K562 (cell line): Measurements from ENCODE around the gene CNTRL. TPM values are rescaled to one million over a fixed set of nuclear protein-coding genes. Genes with fewer than 3 reads are reported as not detected.

ENCODE experiments used
- CBX3 ChIP-seq, 2 experiments: IDR thresholded peaks; 1 replicate in 1 of 2; 2 replicates in 1 of 2; pipeline ENCODE4 v1.6.1; 2012; ENCODE audit warnings: inconsistent platforms in 2 of 2, low read length in 2 of 2, borderline replicate concordance in 1 of 2, control low read depth in 1 of 2
- CCAR2 ChIP-seq: fragments of 200-400 bp; formaldehyde crosslinking; IDR thresholded peaks from 2 replicates; pipeline ENCODE4 v1.6.1; 2017; ENCODE audit warnings: mild to moderate bottlenecking, low read depth, low read length
- ETV5 ChIP-seq: sonication (generic); formaldehyde crosslinking; IDR thresholded peaks from 2 replicates; pipeline ENCODE4 v1.4.0; 2020; ENCODE audit warnings: low read depth, mild to moderate bottlenecking, missing genetic modification reagents
- EWSR1 ChIP-seq: fragments of 450-650 bp; IDR thresholded peaks from 2 replicates; pipeline ENCODE4 v1.6.1; 2018; ENCODE audit warnings: borderline replicate concordance, mild to moderate bottlenecking, low read depth, moderate library complexity; ENCODE audit not compliant: partially characterized antibody
- HDAC2 ChIP-seq: fragments of 450-650 bp; IDR thresholded peaks from 2 replicates; pipeline ENCODE4 v1.6.1; 2016; ENCODE audit warnings: mild to moderate bottlenecking
- HMG20A ChIP-seq: fragments of 450-650 bp; formaldehyde crosslinking; conservative IDR thresholded peaks from 2 replicates; pipeline ENCODE4 v1.4.0; 2020; ENCODE audit warnings: mild to moderate bottlenecking, mixed read lengths
- MAZ ChIP-seq, 2 experiments: fragments of 450-650 bp in 1 of 2; sonication (generic) in 1 of 2; formaldehyde crosslinking; IDR thresholded peaks in 1 of 2; conservative IDR thresholded peaks in 1 of 2; 2 replicates each; pipeline versions ENCODE4 v1.4.0 to v1.5.0; 2020; ENCODE audit warnings: mild to moderate bottlenecking in 1 of 2, missing genetic modification reagents in 1 of 2
- MTA3 ChIP-seq: fragments of 450-650 bp; formaldehyde crosslinking; IDR thresholded peaks from 2 replicates; pipeline ENCODE4 v1.6.1; 2017; ENCODE audit warnings: mild to moderate bottlenecking, borderline replicate concordance
- MYBL2 ChIP-seq, 2 experiments: fragments of 450-650 bp in 1 of 2; sonication (generic) in 1 of 2; formaldehyde crosslinking in 1 of 2; IDR thresholded peaks; 2 replicates each; pipeline versions ENCODE4 v1.6.1 to v1.8.1; 2017 to 2022; ENCODE audit warnings: borderline replicate concordance in 1 of 2, inconsistent platforms in 1 of 2, low read depth in 1 of 2, mild to moderate bottlenecking in 1 of 2, missing genetic modification reagents in 1 of 2, moderate library complexity in 1 of 2
- NCOA1 ChIP-seq: fragments of 450-650 bp; IDR thresholded peaks from 2 replicates; pipeline ENCODE4 v1.6.1; 2016; ENCODE audit warnings: low read depth
- PHF8 ChIP-seq: fragments of 200-600 bp; sonication (generic); IDR thresholded peaks from 2 replicates; pipeline ENCODE4 v1.6.1; 2012; ENCODE audit warnings: mixed run types, mild to moderate bottlenecking, inconsistent platforms, low read length, moderate library complexity, borderline replicate concordance
- RBM15 ChIP-seq: fragments of 200-400 bp; formaldehyde crosslinking; IDR thresholded peaks from 2 replicates; pipeline ENCODE4 v1.6.1; 2018; ENCODE audit warnings: mild to moderate bottlenecking, low read length, moderate library complexity; ENCODE audit not compliant: insufficient read depth
- SLC30A9 ChIP-seq: fragments of 250-450 bp; sonication (Bioruptor Pico); IDR thresholded peaks from 2 replicates; pipeline ENCODE4 v1.8.0; 2022; ENCODE audit warnings: mild to moderate bottlenecking, moderate library complexity
- TRIM24 ChIP-seq, 2 experiments: fragments of 450-650 bp; IDR thresholded peaks; 2 replicates each; pipeline ENCODE4 v1.6.1; 2016
- ZNF146 ChIP-seq: IDR thresholded peaks from one replicate; pipeline ENCODE4 v1.6.1; 2018; ENCODE audit warnings: missing compliant biosample characterization; ENCODE audit not compliant: unreplicated experiment
- ZNF212 ChIP-seq: fragments of 450-650 bp; formaldehyde crosslinking; IDR thresholded peaks from 2 replicates; pipeline ENCODE4 v1.4.0; 2020; ENCODE audit warnings: mild to moderate bottlenecking
- ZNF384 ChIP-seq: IDR thresholded peaks from 2 replicates; pipeline ENCODE4 v1.6.1; 2012; ENCODE audit warnings: low read depth, low read length, improper control_type of control experiment
- polyA plus RNA-seq, 8 experiments: library from polyadenylated mRNA; depleted of rRNA in 4 of 8; stranded (reverse) in 5 of 8; unstranded in 3 of 8; fragments of >200 nt; fragmentation: Nextera tagmentation in 2 of 8; fragmentation: Illumina TruSeq in 1 of 8; extraction: Ambion mirVana in 2 of 8; extraction: Trizol in 1 of 8; gene quantifications; 2 replicates each; pipeline versions ENCODE4 v1.2.1 to v1.2.3, GENCODE V29; 2011 to 2014; ENCODE audit warnings: inconsistent platforms in 1 of 8, missing spikeins in 1 of 8
- total RNA-seq, 7 experiments: library from RNA; depleted of rRNA in 6 of 7; stranded (reverse); fragments of >200 nt in 6 of 7; fragmentation: Illumina TruSeq in 2 of 7; extraction: Trizol in 2 of 7; gene quantifications; 2 replicates each; pipeline versions ENCODE4 v1.2.1 to v1.2.3, GENCODE V29; 2011 to 2021; ENCODE audit warnings: low replicate concordance in 1 of 7
- TF ChIP-seq, protein P1 (sequence below), 2 experiments: fragments of 450-650 bp; IDR thresholded peaks; 2 replicates each; pipeline ENCODE4 v1.6.1; 2018; ENCODE audit warnings: mild to moderate bottlenecking in 2 of 2, low read depth in 1 of 2; ENCODE audit not compliant: partially characterized antibody in 2 of 2
- TF ChIP-seq, protein P2 (sequence below), 2 experiments: fragments of 450-650 bp in 1 of 2; sonication (generic) in 1 of 2; formaldehyde crosslinking in 1 of 2; IDR thresholded peaks in 1 of 2; conservative IDR thresholded peaks in 1 of 2; 2 replicates each; pipeline versions ENCODE4 v1.6.1 to v1.8.1; 2016 to 2023; ENCODE audit warnings: mild to moderate bottlenecking in 2 of 2, moderate library complexity in 2 of 2, inconsistent platforms in 1 of 2, missing genetic modification reagents in 1 of 2
- TF ChIP-seq, protein P3 (sequence below): conservative IDR thresholded peaks from 2 replicates; pipeline ENCODE4 v1.6.1; 2011; ENCODE audit warnings: low read depth, mild to moderate bottlenecking, low read length; ENCODE audit not compliant: control insufficient read depth

The CNTRL gene
- total and polyA plus RNA-seq, 9 of the 15 experiments (the other 6 are each of a cell fraction or from before 2014, with no cell fraction given), result 9.2 to 28.9 (median 20.5) TPM

DNA sequence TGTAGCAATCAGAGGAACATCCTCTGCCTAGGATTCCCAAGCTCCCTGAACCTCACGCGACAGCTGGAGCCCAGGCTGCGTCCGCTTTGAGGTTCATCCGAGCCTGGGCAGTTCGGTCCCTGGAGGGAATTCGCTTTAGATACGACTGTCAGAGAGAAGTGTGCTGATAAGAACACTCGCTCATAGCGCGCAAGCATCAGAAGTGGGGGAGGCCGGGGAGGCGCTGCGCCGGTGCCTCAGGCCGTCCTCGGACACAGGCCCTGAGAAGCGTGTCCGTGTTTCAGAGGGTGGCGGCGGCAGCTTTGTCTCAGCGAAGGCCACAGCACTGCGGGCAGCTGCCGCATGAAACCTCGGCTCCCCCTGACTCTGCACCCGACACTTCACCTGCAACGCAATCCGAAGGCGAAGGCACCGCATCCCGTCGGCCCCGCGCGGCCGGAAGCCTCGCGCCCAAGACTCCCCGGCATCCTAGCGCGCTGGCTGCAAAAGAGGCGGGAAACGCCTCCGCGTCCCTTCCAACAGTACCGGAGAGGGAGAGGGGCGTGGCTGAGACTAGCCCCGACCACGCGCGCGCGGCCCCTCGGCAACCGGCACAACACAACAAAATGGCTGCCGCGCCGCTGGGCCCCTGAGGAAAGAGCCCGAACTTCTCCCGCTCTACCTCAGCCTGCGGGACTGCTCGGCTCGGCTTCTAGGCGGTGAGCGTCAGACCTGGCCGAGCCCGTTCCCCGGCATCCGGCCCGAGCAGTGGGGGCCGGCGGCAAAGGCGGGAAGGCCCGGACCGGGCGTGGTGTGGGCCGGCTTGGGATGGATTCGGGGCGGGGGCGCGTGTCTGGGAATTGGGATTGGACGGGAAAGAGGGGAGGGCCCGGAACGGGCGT is at the start of gene CNTRL (continued):
- TF ChIP-seq, protein P1, sequence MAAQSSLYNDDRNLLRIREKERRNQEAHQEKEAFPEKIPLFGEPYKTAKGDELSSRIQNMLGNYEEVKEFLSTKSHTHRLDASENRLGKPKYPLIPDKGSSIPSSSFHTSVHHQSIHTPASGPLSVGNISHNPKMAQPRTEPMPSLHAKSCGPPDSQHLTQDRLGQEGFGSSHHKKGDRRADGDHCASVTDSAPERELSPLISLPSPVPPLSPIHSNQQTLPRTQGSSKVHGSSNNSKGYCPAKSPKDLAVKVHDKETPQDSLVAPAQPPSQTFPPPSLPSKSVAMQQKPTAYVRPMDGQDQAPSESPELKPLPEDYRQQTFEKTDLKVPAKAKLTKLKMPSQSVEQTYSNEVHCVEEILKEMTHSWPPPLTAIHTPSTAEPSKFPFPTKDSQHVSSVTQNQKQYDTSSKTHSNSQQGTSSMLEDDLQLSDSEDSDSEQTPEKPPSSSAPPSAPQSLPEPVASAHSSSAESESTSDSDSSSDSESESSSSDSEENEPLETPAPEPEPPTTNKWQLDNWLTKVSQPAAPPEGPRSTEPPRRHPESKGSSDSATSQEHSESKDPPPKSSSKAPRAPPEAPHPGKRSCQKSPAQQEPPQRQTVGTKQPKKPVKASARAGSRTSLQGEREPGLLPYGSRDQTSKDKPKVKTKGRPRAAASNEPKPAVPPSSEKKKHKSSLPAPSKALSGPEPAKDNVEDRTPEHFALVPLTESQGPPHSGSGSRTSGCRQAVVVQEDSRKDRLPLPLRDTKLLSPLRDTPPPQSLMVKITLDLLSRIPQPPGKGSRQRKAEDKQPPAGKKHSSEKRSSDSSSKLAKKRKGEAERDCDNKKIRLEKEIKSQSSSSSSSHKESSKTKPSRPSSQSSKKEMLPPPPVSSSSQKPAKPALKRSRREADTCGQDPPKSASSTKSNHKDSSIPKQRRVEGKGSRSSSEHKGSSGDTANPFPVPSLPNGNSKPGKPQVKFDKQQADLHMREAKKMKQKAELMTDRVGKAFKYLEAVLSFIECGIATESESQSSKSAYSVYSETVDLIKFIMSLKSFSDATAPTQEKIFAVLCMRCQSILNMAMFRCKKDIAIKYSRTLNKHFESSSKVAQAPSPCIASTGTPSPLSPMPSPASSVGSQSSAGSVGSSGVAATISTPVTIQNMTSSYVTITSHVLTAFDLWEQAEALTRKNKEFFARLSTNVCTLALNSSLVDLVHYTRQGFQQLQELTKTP (IDR thresholded peaks at IDR 0.05; ENCODE audit: low read depth in 1 of 2, partially characterized antibody in 2 of 2), result no peak
- TF ChIP-seq ETV5 (CRISPR knock-in tag) (peak; percentile 90), HDAC2 (peak; percentile 81; the same call in 1 of the 2 replicates), RBM15 (no peak), PHF8 (peak; percentile 95), NCOA1 (peak; percentile 21; the same call in 1 of the 2 replicates), SLC30A9 (CRISPR knock-in tag) (no peak), EWSR1 (no peak), TRIM24 (IDR thresholded peaks at IDR 0.05) (peak in 1 of 2 experiments; percentile 67; a peak in 2 of 4 replicates), CCAR2 (no peak), MYBL2 (IDR thresholded peaks at IDR 0.05; ENCODE audit: low read depth) (no peak), MYBL2 (CRISPR knock-in tag; IDR thresholded peaks at IDR 0.05; ENCODE audit: borderline replicate concordance) (no peak), MTA3 (peak; percentile 83; the same call in 1 of the 2 replicates), CBX3 (IDR thresholded peaks at IDR 0.05; ENCODE audit: borderline replicate concordance in 1 of 2, low read length in 2 of 2) (peak in 1 of 2 experiments; percentile 96; a peak in 1 of 3 replicates), ZNF384 (no peak), ZNF146 (CRISPR knock-in tag) (no peak), ZNF212 (CRISPR knock-in tag) (no peak), HMG20A (CRISPR knock-in tag) (no peak), MAZ (CRISPR knock-in tag; conservative IDR thresholded peaks at IDR 0.05 in 1 of 2, IDR thresholded peaks at IDR 0.05 in 1 of 2) (peak; percentile 70 to 84; a peak in 3 of 4 replicates)
- TF ChIP-seq, protein P2, sequence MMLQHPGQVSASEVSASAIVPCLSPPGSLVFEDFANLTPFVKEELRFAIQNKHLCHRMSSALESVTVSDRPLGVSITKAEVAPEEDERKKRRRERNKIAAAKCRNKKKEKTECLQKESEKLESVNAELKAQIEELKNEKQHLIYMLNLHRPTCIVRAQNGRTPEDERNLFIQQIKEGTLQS (IDR thresholded peaks at IDR 0.05), result no peak
- TF ChIP-seq, protein P2 (CRISPR knock-in tag; conservative IDR thresholded peaks at IDR 0.05), result peak; percentile 92
- TF ChIP-seq, protein P3, sequence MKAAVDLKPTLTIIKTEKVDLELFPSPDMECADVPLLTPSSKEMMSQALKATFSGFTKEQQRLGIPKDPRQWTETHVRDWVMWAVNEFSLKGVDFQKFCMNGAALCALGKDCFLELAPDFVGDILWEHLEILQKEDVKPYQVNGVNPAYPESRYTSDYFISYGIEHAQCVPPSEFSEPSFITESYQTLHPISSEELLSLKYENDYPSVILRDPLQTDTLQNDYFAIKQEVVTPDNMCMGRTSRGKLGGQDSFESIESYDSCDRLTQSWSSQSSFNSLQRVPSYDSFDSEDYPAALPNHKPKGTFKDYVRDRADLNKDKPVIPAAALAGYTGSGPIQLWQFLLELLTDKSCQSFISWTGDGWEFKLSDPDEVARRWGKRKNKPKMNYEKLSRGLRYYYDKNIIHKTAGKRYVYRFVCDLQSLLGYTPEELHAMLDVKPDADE, result no peak; the same call in 1 of the 2 replicates
